Measurements from ENCODE around the gene NOL11. TPM values are rescaled to one million over a fixed set of nuclear protein-coding genes. Genes with fewer than 3 reads are reported as not detected.
"Not testable (repeated sequence)": the region's sequence is repeated elsewhere in the genome, so short reads cannot be mapped to it uniquely, and the experiment has no call there.

The NOL11 gene
- polyA plus RNA-seq, 10 donors: 52.0 to 78.2 (median 67.1) TPM

DNA sequence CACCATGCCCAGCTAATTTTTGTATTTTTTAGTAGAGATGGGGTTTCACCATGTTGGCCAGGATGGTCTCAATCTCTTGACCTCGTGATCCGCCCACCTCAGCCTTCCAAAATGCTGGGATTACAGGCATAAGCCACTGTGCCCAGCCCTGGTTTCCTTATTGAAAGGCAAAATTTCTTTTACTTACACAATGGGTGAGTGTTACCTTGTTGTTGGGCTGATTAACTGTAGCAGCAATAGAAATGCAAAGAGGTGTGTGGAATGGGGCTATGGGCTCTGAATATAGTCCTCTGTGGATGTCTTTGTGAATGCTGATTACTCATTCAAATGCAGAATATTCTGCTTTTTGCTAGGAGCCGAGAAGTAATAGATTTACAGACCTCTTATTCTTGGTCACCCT is 34.4 kb downstream of the NOL11 start:
- DNase-seq: not testable (repeated sequence)

DNA sequence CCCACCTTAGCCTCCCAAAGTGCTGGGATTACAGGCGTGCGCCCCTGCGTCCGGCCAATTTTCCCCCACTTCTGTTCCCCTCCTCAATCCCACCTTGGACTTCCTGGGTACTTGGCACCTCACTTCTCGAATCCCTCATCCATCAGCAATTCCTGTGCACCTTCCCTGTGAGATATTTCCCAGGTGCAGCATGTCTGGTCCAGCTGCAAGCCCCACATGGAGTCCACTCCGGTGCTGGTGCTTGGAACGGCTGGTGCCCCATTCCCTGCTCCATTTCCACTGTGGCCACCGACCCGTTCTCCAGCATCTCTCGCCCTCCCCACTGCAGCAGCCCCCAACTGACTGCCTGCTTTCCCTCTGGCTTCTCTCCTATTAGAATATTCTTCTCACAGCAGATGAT is 35.3 kb downstream of the NOL11 start:
- DNase-seq: no peak

DNA sequence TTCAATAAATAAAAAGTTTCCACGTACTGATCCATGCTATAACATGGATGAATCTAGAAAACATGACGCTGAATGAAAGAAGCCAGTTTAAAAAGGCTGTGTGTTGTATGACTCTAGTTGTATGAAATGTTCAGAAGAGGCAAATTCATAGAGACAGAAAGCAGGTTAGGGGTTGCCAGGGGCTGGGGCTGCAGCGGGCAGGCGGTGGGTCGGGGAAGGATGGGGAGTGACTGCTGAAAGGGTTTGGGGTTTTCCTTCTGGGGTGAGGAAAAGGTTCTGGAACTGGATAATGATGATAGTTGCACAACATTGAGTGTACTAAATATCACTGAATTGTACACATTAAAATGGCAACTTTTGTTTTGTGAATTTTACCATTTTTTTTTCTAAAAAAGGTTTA is 36.3 kb downstream of the NOL11 start:
- DNase-seq: no peak

DNA sequence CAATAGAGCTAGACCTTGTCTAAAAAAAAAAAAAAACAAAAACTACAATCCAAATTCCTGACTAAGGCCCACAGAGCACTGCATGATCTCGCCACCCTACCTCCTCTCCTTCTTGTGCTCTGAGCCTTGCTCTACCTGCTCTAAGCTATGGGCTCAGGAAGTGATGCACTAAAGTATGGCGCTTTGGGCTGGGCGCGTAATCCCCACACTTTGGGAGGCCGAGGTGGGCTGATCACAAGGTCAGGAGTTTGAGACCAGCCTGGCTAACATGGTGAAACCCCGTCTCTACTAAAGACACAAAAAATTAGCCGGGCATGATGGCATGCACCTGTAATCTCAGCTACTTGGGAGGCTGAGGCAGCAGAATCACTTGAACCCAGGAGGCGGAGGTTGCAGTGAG is 37.0 kb downstream of the NOL11 start:
- not testable (repeated sequence) for DNase-seq

DNA sequence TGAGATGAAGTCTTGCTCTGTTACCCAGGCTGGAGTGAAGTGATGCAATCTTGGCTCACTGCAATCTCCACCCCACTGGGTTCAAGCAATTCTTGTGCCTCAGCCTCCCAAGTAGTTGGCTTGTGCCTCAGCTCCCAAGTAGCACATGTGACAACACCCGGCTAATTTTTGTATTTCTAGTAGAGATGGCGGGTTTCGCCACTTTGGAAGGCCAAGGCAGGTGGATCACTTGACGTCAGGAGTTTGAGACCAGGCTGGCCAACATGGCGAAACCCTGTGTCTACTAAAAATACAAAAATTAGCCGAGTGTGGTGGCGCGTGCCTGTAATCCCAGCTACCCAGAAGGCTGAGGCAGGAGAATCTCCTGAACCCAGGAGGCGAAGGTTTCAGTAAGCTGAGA is 39.0 kb downstream of the NOL11 start:
- DNase-seq: not testable (repeated sequence)

DNA sequence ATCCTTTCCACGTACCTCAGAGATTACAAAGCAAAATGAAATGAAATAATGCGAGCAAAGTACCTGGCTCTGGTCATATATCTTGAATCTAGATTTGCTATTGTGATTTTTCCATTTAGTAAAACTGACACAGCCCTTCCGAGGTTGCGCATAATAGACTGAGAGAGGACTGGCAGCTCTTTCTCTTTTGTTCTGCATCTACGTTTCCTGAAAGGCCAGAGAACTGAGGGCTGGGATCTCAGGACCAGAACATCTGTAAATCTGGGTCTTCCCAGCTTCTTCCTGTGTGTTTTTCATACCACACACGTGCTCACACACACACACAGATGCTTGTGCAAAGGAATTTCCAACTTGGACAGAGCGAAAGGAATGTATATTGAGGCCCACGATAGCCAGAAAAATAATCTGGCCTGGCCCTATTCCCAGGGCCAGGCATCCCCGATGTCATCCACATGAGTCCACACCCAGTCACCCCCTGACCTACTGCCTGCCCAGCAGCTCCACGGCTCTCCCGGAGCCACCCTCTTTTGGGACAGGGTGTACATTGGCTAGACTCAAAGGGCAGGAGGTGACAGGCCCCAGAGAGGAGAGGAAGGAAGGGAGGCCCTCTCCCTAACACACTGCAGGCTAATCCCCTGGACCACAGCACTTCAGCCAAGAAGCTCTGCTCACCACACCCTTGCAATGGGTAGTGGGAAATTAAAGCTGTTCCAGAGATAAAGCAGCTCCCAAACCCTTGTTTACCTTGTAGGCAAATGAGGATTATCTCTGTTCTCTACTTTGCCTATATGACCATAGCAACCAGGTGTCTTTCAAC is 41.8 kb downstream of the NOL11 start:
- DNase-seq: peak; percentile 34 to 93 (median 81)

DNA sequence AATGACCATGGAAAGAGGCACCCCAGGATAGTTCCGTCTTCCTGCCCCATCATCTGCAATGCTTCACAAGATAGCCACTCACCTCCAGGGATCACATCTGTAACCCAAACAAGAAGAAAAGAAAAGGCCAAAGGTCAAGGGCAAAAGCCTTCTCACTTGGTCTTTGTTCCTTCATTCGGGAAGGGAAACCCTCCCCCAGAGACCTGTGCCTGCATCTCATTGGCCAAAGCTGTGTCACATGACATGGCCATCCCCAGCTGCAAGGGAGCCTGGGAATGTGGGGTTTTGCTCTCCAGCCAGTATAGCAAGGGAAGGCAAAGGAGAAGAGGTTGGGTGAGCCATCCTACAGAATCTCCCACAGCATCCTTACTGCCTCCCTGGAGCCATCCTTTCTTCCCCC is 47.9 kb downstream of the NOL11 start:
- no peak for DNase-seq

DNA sequence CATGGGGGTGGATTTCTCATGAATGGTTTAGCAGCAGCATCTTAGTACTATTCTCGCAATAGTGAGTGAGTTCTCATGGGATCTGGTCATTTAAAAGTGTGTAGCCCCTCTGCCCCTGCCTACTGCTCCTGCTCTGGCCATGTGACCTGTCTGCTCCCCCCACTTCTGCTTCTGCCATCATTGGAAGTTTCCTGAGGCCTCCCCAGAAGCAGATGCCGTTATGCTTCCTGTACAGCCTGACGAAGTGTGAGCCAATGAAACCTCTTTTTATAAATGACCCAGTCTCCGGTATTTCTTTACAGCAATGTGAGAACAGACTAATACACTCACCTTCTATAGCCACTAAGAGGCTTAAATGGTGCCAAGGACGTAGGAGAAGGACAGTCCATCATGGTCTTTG is 51.5 kb downstream of the NOL11 start:
- DNase-seq: no peak

DNA sequence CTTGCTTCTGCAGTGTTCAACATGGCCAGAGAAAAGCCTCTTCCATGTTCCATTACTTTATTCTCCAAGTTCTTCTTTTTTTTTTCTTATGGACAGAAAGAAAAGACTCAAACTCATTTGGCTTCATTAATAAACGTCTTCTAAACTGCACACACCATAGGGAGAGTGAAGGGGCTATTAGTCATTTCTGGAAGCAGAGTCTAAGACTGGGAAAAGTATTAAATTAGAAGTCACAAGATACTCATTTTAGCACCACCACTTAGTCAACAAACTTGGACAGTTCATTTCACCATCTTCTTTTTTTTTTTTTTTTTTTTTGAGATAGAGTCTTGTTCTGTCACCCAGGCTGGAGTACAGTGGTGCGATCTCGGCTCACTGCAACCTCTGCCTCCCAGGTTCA is 52.8 kb downstream of the NOL11 start:
- DNase-seq: no peak

DNA sequence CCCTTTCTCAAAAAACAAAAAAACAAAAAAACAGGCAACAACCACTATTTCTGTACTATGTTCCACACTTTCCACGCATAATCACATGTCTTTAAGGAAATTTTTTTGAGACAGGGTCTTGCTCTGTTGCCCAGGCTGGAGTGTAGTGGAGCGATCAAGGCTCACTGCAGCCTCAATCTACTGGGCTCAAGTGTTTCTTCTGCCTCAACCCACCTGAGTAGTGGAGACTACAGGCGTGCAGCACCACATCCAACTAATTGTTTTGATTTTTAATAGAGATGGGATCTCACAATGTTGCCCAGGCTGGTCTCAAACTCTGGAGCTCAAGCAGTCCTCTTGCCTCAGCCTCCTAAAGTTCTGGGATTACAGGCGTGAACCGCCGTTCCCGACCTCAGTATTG is 54.9 kb downstream of the NOL11 start:
- no peak for DNase-seq

DNA sequence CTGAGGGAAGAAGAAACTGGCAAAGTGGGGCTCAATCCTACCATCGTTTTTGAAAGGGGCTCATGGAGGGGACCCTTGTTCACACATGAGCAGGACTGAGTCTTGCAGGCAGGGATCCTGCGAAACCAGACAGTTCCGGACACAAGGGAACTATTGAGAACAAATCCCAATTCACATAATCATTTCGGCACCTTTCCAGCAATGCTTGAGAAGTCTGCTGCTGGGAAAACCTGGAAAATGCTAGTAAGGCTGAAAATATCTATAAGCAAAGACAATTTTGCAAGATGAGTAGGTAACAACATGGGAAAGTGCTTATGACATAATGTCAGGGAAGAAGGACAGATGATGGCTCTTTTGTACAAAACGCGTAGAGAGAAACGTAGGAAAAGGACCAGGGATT is 55.5 kb downstream of the NOL11 start:
- peak in 2 of 3 donors; percentile 51 to 76 for DNase-seq

DNA sequence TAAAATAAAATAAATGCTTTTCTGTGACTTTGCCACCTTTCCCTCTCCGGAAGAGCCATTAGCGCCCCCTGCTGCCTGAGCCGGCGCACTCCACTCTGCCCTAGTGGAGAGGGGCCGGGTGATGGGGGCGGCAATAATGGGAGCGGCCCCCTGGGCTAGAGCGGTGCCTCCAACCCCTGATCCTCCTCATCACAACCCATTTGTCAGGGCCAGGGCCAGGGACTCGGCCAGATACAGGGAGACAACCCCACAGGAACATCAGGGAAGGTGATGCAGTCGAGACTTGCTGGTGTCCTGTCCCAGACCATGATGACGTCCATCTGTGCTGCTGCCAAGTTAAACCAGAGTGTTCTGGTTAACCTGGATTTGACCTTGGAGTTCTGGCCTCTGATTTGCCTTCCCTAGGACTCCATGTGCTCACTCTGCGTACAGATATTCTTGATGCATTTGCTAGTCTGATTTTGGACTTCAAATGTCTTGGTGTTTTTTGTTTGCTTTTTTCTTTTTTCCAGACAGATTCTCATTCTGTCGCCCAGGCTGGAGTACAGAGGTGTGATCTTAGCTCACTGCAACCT is 61.4 kb downstream of the NOL11 start:
- peak; percentile 55 to 91 (median 77) for DNase-seq

DNA sequence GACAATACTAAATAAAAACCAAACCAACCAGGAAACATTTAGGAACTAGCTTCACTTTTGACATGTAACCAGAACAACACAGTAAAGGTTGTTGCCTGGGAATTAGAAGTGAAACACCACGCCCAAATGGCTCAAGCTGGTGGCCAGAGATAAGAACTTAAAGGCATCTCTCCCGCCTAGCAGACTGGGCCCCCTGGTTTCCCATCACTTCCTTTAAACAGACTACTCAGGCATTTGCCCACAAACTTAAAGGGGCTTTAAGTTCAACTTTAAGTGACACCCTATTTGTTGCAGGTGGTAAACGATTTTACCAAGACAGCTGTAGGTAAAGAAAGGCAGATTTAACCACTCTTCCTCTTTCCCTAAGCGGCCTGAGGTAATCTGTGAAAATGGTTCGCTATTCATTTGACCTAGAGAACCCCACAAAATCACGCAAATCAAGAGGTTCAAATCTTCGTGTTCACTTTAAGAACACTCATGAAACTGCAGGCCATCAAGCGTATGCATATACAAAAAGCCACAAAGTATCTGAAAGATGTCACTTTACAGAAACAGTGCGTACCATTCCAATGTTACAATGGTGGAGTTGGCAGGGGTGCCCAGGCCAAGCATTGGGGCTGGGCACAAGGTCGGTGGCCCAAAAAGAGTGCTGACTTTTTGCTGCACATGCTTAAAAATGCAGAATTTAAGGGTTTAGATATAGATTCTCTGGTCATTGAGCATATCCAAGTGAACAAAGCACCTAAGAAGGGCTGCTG is 66.8 kb downstream of the NOL11 start:
- no peak for DNase-seq

DNA sequence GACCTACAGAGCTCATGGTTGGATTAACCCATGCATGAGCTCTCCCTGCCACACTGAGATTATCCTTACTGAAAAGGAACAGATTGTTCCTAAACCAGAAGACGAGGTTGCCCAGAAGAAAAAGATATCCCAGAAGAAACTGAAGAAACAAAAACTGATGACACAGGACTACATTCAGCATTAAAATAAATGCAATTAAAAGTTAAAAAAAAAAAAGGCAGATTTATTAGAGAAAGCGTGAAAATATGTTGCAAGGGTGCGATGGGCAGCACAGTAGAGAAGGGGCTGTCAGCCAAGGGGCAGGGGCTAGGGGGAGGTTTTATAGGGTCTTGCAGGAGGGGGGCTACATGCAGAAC is 67.4 kb downstream of the NOL11 start:
- no peak for DNase-seq

DNA sequence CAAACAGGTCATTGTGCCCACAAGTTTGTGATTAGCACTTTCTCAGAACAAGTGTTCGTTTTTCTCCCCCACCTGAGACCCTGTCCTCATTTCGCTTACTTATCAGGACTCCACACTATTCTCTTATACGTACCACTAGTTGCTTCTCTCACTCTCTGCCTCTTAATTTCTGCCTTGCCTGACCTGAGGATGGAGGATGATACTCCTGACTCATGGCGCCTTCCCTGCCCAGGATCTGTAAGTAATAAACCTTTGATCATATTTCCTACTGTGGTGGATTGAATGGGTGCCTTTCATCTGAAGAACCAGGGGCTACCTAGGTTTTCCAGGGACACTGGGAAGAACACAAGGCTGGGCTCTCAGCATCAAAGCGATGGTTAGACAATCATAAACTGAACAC is 67.8 kb downstream of the NOL11 start:
- DNase-seq: no peak

Other genes with a start within 250 kb of the NOL11 start
- 10 to 100 TPM; 53.7 to 82.2 (median 70.2) TPM for gene BPTF, start 107.6 kb downstream of the NOL11 start, polyA plus RNA-seq (ENCODE audit: insufficient read length in 10 of 10)